Hematopoietic multipotent progenitor cell treated with erythropoietin and hydrocortisone succinate and interleukin-3 and kit ligand, for 8 days (in vitro differentiated cells): ENCODE measurements around the gene RAB6B.
A peak's percentile ranks its signal among the peaks of the same experiment; 100 is the strongest.

Source experiments
- DNase-seq: peaks from one replicate; pipeline ENCODE4 v3.0.0-alpha.2; 2015

RAB6B gene

GRCh38 chr3:133894353-133895207, 1.1 kb downstream of the RAB6B start:
- no peak for DNase-seq

GRCh38 chr3:133893683-133894352, 1.9 kb downstream of the RAB6B start:
- DNase-seq: no peak

DNA sequence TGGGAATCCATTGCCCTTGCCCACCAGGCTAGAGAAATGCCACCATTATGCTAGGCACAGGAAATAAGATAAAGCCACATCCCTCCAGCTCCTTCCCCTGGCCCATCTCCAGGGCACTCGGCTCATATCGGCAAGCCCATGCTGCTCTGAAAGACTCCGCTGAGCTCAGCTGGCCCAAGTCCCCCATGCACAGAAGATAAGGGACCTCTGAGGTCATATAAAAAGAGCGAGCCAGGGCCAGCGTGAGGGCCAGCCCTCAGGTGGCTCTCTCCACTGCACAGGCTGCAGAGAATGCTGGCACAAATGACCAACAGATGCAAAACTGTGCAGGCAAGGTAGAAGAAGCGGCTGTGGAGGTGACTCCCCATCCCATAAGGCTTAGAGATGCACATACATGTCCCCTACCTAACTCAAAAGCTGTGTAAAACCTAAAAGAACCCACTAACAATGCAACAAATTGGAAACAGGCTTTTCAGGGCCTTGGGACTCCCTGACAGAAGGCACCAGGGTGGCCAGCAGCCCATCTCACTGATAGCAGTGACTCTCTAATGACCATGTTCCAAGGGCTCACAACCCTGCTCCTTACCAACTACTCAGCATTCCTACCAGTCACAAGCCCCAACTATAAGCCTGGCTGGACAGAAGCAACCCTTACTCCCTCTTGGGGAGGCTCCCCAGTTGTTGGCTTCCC, 3.0 kb downstream of the RAB6B start:
- peak; percentile 99 for DNase-seq

GRCh38 chr3:133891662-133892378, 3.9 kb downstream of the RAB6B start:
- no peak for DNase-seq

GRCh38 chr3:133890972-133891644, 4.6 kb downstream of the RAB6B start:
- DNase-seq: no peak

DNA sequence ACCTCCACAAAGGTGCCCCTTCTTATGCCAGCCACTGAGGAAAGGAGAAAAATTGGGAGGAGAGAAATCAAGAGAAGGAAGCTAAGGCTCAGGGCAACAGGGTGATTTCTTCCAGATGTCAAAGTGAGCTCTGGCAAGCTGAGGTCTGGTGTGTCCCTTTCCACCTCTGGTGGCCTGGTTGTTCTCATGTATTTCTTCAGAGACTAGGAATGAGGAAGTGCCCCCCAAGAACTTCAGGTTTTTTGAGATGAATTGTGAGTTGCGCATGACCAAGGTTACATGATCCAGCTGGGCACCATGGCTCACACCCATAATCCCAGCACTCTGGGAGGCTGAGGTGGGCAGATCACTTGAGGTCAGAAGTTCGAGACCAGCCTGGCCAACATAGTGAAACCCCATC, 5.6 kb downstream of the RAB6B start:
- DNase-seq: no peak

DNA sequence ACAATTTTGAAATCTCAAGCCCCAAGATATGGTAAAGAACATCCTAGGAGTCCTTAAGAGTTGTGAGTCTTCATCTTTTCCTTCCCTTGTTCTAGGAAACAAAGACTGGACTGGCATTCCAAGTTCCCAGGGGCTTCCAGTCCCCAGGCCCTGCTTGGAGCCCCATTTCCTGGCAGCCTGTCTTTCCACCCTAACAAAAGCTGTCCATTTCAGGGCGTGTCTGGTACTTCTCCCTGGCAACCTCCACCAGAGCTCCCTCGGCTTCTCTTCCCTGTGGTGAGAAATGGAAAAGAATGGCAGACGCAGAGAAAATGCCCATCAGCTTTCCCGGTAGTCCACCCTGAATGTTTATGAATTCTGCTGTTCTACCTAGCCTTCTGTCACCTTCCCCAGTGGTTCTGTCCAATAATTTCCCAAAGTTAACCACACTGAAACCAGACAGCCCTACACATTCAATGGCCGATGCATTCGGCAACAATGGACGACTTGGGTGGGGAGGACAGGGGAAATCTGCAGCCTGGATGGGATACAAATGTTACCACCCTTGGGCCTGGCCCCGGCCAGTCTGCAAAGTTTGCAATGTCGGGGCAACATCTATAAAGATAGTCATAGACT, 6.8 kb downstream of the RAB6B start:
- no peak for DNase-seq

DNA sequence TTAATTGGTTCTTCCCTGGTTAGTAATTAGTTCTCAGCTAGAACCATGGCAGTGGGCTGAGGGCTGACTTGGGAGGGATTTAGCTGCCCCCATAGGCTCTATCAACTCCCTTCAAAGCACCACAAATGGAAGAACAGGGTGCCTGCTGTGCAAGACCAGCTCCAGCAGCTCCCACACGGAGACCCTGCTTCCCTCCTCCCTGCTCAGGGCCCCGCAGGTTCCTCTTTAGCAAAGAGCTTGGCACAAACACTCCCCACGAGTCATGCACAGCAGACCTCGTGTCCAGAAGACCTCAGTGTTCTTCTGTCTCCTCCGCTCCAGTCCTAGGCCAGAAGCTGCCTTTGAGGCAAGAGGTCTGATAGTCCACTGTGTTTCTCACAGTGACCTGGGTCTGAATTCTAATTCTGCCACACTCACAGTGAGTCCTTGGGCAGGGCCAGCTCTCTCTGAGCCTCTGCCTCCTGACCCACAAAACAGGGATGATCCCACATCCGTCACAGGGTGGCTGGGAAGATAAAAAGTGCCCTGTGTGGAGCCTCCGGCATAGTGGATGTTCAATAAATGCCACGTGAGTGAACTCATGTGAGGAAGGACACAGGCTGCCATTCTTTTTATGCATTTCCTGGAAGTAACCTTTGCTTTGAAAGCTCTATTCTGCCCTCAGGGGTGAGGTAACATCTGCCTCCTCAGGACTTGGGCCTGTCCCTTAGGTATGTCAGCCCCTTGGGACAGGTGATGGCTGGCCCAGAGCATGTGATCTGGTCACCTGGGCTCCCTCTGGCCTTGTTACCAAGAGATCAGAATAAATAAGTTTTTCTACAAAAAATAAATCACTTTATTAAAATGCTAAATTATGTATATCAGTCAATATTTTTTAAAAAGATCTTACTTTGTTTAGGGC, 7.6 kb downstream of the RAB6B start:
- DNase-seq: no peak

GRCh38 chr3:133887074-133887802, 8.4 kb downstream of the RAB6B start:
- DNase-seq: no peak

DNA sequence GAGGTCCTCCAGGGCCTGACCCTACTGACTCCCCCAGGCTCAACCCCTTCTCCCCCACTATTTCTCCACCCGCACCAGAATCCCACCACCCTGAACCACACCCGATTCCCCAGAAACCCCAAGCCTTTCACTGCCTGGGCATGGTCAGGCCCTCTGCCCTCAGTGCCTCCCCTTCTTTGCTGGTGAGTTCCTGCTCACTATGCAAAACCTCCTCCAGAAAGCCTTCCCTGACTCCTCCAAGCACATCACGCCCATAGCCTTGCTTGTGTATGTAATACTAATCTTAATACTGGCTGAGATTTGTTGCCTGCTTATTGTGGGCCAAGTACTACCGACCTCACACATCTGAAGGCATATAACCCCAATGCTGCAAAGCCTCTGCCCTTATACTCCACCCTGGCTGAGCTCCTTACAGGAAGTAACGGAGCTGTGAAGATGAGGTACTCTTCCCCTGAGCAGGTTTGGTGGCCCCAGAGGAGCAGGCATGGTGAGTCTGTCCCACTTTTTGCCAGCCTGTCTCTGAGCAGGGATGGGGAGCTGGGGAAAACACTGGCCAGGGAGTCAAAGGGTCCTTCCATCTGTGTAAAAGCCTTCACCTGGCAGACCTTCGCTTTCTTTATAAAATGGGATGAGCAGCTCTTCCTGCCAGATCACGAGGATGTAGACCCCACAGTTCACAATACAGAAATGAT, 9.5 kb downstream of the RAB6B start:
- no peak for DNase-seq

- no peak for DNase-seq
These were observed 10.6 kb downstream of the RAB6B start for GRCh38 chr3:133884887-133885711.

DNA sequence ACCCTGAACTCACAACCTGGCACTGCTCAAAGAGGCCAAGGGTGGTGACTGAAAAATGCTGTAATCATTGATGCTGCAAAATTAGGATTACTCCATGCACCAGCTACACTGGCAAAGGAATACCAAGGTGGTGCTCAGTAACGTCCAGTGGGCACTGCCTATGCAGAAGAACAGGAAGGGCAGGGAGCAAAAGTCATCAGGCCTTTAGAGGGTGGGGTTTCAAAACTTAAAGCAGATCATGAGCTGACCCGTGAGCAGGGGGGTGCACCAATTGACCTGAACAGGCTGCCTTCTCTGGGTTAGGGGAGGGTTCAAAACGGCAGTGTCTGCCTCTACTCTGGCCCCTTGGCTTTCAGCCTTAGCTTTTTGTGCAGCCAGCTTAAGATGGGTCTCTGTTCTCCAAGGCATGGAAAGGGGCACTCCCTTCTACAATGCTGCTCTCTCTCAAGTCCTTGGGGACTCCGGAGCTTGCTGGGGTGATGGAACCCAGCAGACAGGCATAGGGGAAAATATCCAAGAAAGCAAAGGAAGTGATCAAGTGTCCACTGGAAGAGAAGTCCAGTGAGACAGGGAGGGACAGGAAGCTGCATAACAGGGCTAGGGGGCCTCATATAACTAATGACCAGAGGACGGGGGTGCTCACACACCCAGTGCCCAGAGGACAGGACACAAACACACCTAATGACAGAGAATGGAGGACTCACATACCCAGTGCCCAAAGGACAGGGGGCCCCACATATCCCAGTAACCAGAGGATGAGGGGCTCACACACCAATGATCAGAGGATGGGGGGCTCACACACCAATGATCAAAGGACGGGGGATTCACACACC, 11.4 kb downstream of the RAB6B start:
- DNase-seq: peak; percentile 43

DNA sequence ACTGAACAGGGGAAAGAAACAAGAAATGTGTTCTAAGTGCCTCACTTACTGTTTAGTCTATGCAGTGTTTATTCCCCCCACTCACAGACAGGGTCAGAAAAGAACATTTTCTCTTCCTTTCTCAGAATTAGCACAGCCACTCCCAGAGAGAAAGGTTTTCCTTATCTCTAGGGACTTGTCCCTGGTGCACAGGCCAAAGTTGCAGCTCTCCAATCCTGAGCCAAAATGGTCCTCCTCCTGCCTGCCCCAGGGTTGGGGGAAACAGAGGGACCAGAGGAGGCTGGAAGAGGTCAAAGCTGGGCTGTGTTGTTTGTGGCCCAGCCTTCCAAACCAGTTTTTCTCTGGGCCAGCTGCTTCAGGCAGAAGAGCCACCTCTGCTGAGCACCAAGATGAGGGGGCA, 12.0 kb downstream of the RAB6B start:
- DNase-seq: peak; percentile 87

DNA sequence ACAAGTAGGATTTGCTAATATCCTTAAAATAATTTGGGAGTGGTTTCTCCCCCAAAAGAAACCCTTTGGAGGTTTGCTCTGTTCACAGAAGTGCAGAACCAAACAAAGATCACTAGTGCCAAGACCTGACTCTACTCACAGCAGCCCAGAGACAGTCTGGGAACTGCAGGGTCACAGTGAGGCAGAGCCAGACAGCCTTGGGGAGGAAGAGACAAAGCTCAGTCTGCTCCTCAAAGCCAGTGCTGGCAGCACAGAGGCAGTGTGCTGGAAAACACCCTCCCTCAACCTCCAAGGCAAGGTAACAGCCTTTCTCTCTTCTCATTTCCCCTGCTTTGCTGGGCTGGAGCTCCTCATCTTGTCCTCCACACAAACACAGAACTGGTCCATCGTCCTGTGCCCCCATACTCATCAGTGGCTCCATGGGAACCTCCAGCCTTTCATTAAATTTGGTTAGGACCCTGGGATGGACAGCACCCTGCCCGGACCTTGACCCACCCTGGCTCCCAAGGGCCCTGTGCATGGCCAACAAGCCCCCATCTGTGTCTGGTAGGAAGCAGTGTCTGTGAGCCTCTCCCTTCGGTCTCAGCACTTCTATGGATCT, 12.6 kb downstream of the RAB6B start:
- DNase-seq: no peak

DNA sequence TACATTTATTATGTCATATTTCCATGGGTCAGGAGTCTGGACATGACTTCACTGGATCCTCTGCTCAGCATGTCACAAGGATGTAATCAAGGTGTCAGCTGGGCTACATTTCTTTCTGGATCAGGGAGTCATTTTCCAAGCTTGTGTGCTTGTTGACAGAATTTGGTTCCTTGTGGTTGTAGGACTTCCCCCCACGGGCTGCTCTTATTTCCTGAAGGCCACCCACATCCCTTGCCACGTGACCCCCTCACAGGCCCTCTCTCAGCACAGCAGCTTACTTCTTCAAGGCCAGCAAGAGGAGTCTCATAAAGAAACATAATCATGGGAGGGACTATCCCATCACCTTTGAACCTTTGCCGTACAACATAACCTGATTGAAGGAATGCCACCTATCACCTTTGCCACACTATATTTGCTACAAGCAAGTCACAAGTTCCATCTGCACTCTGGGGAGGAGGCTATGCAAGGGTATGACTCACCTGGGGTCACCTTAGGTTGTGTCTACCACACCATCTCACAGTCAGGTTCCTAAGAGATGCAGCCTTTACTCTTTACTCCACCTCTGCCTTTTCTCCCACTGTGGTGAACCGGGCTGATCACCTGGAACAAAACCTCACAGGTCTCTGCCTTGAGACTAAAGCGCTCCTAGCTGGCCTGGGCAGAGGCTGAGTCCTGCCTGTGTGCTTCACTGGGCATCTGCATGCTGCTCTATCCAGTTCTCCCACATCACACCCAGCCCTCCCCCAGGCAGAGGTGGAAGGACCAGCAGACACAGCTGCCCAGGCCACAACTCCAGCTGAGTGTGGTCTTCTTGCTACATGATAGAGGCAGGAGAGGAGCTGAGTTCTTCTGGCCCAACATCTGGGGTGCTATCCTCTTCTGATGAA, 13.5 kb downstream of the RAB6B start:
- DNase-seq: no peak

DNA sequence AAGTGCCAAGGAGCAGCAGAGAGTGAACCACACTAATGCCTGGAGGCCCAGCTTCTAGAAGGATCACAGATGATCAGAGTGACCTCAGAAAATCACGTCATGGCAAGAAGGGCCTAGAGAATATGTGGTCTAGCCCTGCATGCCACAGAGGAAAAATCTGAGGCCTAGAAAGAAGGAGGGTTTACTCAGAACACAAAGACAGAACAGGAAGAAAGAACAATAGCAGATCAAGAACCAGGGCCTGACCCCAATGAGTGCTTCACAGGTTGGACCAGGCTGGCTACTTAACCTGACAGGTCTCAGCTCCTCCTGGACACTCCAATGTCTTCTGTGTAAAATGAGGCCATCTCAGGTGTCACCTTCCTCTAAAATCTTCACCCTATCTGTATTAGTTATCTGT, 14.2 kb downstream of the RAB6B start:
- no peak for DNase-seq
